ENCODE results near the gene ARSI. TPM values are rescaled to one million over a fixed set of nuclear protein-coding genes. Genes with fewer than 3 reads are reported as not detected.
"Not testable (repeated sequence)": the region's sequence is repeated elsewhere in the genome, so short reads cannot be mapped to it uniquely, and the experiment has no call there.

ARSI gene
- total RNA-seq, 2 donors from 2014 or later = 0.27 to 0.64 TPM

GRCh38 chr5:150256410-150257064 is 46.2 kb downstream of the ARSI start:
- ATAC-seq (no peak), DNase-seq (no peak)
- intact Hi-C loops (cut with DNase I, micrococcal nuclease) = no loop called here

GRCh38 chr5:150255659-150256409 is 46.9 kb downstream of the ARSI start:
- ATAC-seq (no peak), DNase-seq (no peak)
- intact Hi-C loops (cut with DNase I, micrococcal nuclease) = no loop called here

GRCh38 chr5:150254774-150255173 is 47.9 kb downstream of the ARSI start:
- intact Hi-C loops (cut with DNase I, micrococcal nuclease) = no loop called here
- ATAC-seq (no peak), DNase-seq (no peak)

- intact Hi-C loops (cut with DNase I, micrococcal nuclease) = no loop called here
- no peak for DNase-seq
- no peak for ATAC-seq
Observed at GRCh38 chr5:150254363-150254762, 48.3 kb downstream of the ARSI start.

- ATAC-seq (no peak), DNase-seq (no peak)
- intact Hi-C loops (cut with DNase I, micrococcal nuclease) = no loop called here
Observed at GRCh38 chr5:150253416-150254208, 49.1 kb downstream of the ARSI start.

GRCh38 chr5:150252489-150252888 is 50.2 kb downstream of the ARSI start:
- DNase-seq (no peak), ATAC-seq (no peak)
- intact Hi-C loops (cut with DNase I, micrococcal nuclease) = no loop called here

- intact Hi-C loops (cut with DNase I, micrococcal nuclease) = no loop called here
- no peak for DNase-seq
- no peak for ATAC-seq
Observed at GRCh38 chr5:150251504-150251903, 51.2 kb downstream of the ARSI start.

GRCh38 chr5:150249744-150250143 is 53.0 kb downstream of the ARSI start:
- ATAC-seq (no peak), DNase-seq (no peak)
- intact Hi-C loops (cut with DNase I, micrococcal nuclease) = no loop called here

- intact Hi-C loops (cut with DNase I, micrococcal nuclease) = no loop called here
- DNase-seq = no peak
- no peak for ATAC-seq
Observed at GRCh38 chr5:150248946-150249345, 53.8 kb downstream of the ARSI start.

- intact Hi-C loops (cut with DNase I, micrococcal nuclease); ATAC-seq; DNase-seq: not testable (repeated sequence)
Observed at GRCh38 chr5:150248493-150248892, 54.2 kb downstream of the ARSI start.

GRCh38 chr5:150247726-150248125 is 55.0 kb downstream of the ARSI start:
- ATAC-seq = no peak
- intact Hi-C loops (cut with DNase I, micrococcal nuclease) = no loop called here
- DNase-seq = no peak

GRCh38 chr5:150246835-150247234 is 55.9 kb downstream of the ARSI start:
- DNase-seq (no peak), ATAC-seq (no peak)
- intact Hi-C loops (cut with DNase I, micrococcal nuclease) = no loop called here

- no peak for ATAC-seq
- intact Hi-C loops (cut with DNase I, micrococcal nuclease) = no loop called here
- no peak for DNase-seq
Observed at GRCh38 chr5:150246429-150246828, 56.3 kb downstream of the ARSI start.

Other genes starting within 250 kb of the ARSI start
- gene CSF1R, start 216.4 kb downstream of the ARSI start, total RNA-seq = 10 to 100 TPM in 1 of 2 donors, 1 to 10 TPM in 1; 6.9 to 32.2 TPM
- gene PDGFRB, start 147.1 kb downstream of the ARSI start, total RNA-seq = 10 to 100 TPM; 14.2 to 26.0 TPM
- 100 to 1,000 TPM; 323 to 423 TPM for gene CDX1, start 136.1 kb downstream of the ARSI start, total RNA-seq
- gene SLC6A7, start 112.8 kb downstream of the ARSI start, total RNA-seq = 10 to 100 TPM; 13.2 to 30.4 TPM
- gene CAMK2A, start 13.1 kb downstream of the ARSI start, total RNA-seq = under 1 TPM; 0.17 to 0.21 TPM
- gene TCOF1, start 54.8 kb upstream of the ARSI start, total RNA-seq = 10 to 100 TPM; 14.6 to 21.7 TPM
- gene CD74, start 110.0 kb upstream of the ARSI start, total RNA-seq = 100 to 1,000 TPM; 132 to 435 TPM
- gene RPS14, start 146.8 kb upstream of the ARSI start, total RNA-seq = 1,000 to 10,000 TPM; 1,685 to 1,991 TPM
- 10 to 100 TPM; 63.5 to 73.9 TPM for gene NDST1, start 205.2 kb upstream of the ARSI start, total RNA-seq